RKO (cell line): ENCODE data around the gene ITPRID1.

Source experiments
- DNase-seq: peaks from one replicate; pipeline ENCODE4 v3.0.0-alpha.2; 2016; ENCODE audit warnings: low spot score

The ITPRID1 gene

GRCh38 chr7:31633894-31634494 lies 120.1 kb downstream of the ITPRID1 start:
- peak; percentile 72 for DNase-seq

GRCh38 chr7:31640381-31640780 lies 126.5 kb downstream of the ITPRID1 start:
- DNase-seq, result no peak

GRCh38 chr7:31642681-31643115 lies 128.8 kb downstream of the ITPRID1 start:
- DNase-seq, result no peak

- DNase-seq, result no peak
Observed at GRCh38 chr7:31646942-31647341, 133.1 kb downstream of the ITPRID1 start.

- DNase-seq, result no peak
Observed at GRCh38 chr7:31647511-31647910, 133.6 kb downstream of the ITPRID1 start.

- no peak for DNase-seq
Observed at GRCh38 chr7:31648288-31648687, 134.4 kb downstream of the ITPRID1 start.

GRCh38 chr7:31648880-31649279 lies 135.0 kb downstream of the ITPRID1 start:
- no peak for DNase-seq

- no peak for DNase-seq
Observed at GRCh38 chr7:31651234-31652062, 137.6 kb downstream of the ITPRID1 start.

- no peak for DNase-seq
Observed at GRCh38 chr7:31652063-31652326, 138.1 kb downstream of the ITPRID1 start.

- peak; percentile 1 for DNase-seq
Observed at GRCh38 chr7:31663072-31663471, 149.2 kb downstream of the ITPRID1 start.

- no peak for DNase-seq
Observed at GRCh38 chr7:31664890-31665289, 151.0 kb downstream of the ITPRID1 start.

GRCh38 chr7:31665546-31665945 lies 151.7 kb downstream of the ITPRID1 start:
- DNase-seq, result no peak

GRCh38 chr7:31669461-31669860 lies 155.6 kb downstream of the ITPRID1 start:
- no peak for DNase-seq

GRCh38 chr7:31679574-31680305 lies 165.8 kb downstream of the ITPRID1 start:
- DNase-seq, result no peak

- DNase-seq, result no peak
Observed at GRCh38 chr7:31683445-31684225, 169.7 kb downstream of the ITPRID1 start.

GRCh38 chr7:31687024-31687748 lies 173.3 kb downstream of the ITPRID1 start, which contains the start of gene PPP1R17:
Gene PPP1R17 (plus strand): TSS chr7:31687215. CDS start chr7:31692442, 5,227 bp downstream.
- no peak for DNase-seq

GRCh38 chr7:31688372-31688771 lies 174.5 kb downstream of the ITPRID1 start:
- DNase-seq, result no peak

- no peak for DNase-seq
Observed at GRCh38 chr7:31688996-31689395, 175.1 kb downstream of the ITPRID1 start.

- DNase-seq, result no peak
Observed at GRCh38 chr7:31690935-31691334, 177.0 kb downstream of the ITPRID1 start.

- no peak for DNase-seq
Observed at GRCh38 chr7:31692451-31692850, 178.6 kb downstream of the ITPRID1 start.

GRCh38 chr7:31692871-31693270 lies 179.0 kb downstream of the ITPRID1 start:
- DNase-seq, result no peak
